Measurements from ENCODE around the gene CD58.
"Not testable (repeated sequence)": the region's sequence is repeated elsewhere in the genome, so short reads cannot be mapped to it uniquely, and the experiment has no call there.

CD58 gene

GRCh38 chr1:116567790-116568661 lies 2.8 kb downstream of the CD58 start:
- H3K4me1 Mint-ChIP-seq (ENCODE audit: low read depth) = peaks cover 30% of the 10 kb centered on the region
- peak overlapping the region; percentile 51 for H3K27ac Mint-ChIP-seq
- peaks cover 4% of the 10 kb centered on the region for H3K9me3 Mint-ChIP-seq (ENCODE audit: low read depth)
- no peaks in the 10 kb centered on the region for H3K27me3 Mint-ChIP-seq
- peaks cover 10% of the 10 kb centered on the region for H3K36me3 Mint-ChIP-seq
- peak overlapping the region; percentile 52 for H3K4me3 Mint-ChIP-seq

DNA sequence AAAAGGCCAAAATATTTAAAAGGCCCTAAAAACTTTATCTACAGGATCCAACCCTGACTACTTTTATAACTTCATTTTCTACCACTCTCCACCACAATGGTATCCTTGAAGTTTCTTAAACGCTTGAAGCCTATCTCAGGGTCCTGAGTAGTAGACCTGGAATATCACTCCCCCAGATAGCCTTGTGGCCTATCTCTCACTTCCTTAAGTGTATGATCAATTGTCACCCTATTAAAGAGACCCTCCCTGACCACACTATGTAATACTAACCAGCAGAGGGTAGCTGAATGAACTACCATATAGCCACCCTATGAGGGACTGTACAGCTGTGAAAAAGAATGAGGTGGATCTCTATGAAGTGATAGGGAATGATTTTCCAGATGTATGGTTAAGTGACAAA lies 5.6 kb downstream of the CD58 start:
- H3K9me3 Mint-ChIP-seq (ENCODE audit: low read depth) = peaks cover 10% of the 10 kb centered on the region
- H3K4me3 Mint-ChIP-seq = no peak overlapping the region
- peaks cover 17% of the 10 kb centered on the region for H3K36me3 Mint-ChIP-seq
- H3K4me1 Mint-ChIP-seq (ENCODE audit: low read depth) = peaks cover 35% of the 10 kb centered on the region
- no peak overlapping the region for H3K27ac Mint-ChIP-seq
- no peaks in the 10 kb centered on the region for H3K27me3 Mint-ChIP-seq

GRCh38 chr1:116564426-116564825 lies 6.4 kb downstream of the CD58 start:
- no peaks in the 10 kb centered on the region for H3K27me3 Mint-ChIP-seq
- H3K4me1 Mint-ChIP-seq (ENCODE audit: low read depth) = peaks cover 31% of the 10 kb centered on the region
- peaks cover 10% of the 10 kb centered on the region for H3K9me3 Mint-ChIP-seq (ENCODE audit: low read depth)
- peaks cover 17% of the 10 kb centered on the region for H3K36me3 Mint-ChIP-seq
- no peak overlapping the region for H3K4me3 Mint-ChIP-seq
- H3K27ac Mint-ChIP-seq = no peak overlapping the region

DNA sequence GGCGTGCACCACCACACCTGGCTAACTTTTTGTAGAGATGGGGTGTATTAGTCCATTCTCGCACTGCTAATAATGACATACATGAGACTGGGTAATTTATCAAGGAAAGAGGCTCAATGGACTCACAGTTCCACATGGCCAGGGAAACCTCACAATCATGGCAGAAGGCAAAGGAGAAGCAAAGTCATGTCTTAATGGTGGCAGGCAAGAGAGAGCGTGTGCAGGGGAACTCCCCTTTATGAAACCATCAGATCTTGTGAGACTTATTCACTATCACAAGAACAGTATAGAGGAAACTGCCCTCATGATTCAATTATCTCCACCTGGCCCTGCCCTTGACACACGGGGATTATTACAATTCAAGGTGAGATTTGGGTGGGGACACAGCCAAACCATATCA lies 8.4 kb downstream of the CD58 start:
- Mint-ChIP-seq H3K4me1 (ENCODE audit: low read depth) (peaks cover 26% of the 10 kb centered on the region), H3K36me3 (peaks cover 17% of the 10 kb centered on the region), H3K9me3 (ENCODE audit: low read depth) (peaks cover 10% of the 10 kb centered on the region)
- not testable (repeated sequence) for H3K27ac Mint-ChIP-seq, H3K27me3 Mint-ChIP-seq, H3K4me3 Mint-ChIP-seq

GRCh38 chr1:116561563-116561962 lies 9.3 kb downstream of the CD58 start:
- Mint-ChIP-seq H3K36me3 (peaks cover 17% of the 10 kb centered on the region), H3K27me3 (no peaks in the 10 kb centered on the region), H3K4me1 (ENCODE audit: low read depth) (peaks cover 32% of the 10 kb centered on the region), H3K4me3 (no peak overlapping the region), H3K27ac (no peak overlapping the region), H3K9me3 (ENCODE audit: low read depth) (peaks cover 10% of the 10 kb centered on the region)

GRCh38 chr1:116560704-116561490 lies 9.9 kb downstream of the CD58 start:
- Mint-ChIP-seq H3K27ac (no peak overlapping the region), H3K27me3 (no peaks in the 10 kb centered on the region), H3K4me3 (peak overlapping the region; percentile 15), H3K36me3 (peaks cover 17% of the 10 kb centered on the region), H3K4me1 (ENCODE audit: low read depth) (peaks cover 36% of the 10 kb centered on the region), H3K9me3 (ENCODE audit: low read depth) (peaks cover 10% of the 10 kb centered on the region)

DNA sequence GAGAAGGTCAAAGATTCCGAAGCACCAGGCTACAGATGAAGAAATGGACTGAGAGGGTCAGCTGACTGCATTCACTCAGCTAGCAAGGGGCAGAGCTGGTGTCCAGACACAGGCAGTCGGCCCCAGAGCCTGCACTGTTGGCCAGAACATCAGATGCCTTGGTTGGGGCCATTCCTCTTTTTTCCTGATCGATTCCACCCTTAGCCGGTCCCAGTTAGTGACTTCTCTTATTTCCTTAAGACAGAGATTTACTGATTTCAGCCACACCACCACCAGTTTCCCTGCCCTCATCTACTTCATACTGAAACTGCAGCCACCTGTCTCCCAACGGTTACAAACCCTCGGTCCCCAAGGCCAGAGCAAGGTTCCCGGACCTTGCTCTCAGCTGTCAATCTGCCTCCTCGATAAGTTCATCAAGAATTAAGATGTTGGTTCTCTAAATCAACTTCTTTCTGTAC lies 11.5 kb downstream of the CD58 start:
- peaks cover 9% of the 10 kb centered on the region for H3K9me3 Mint-ChIP-seq (ENCODE audit: low read depth)
- no peak overlapping the region for H3K27ac Mint-ChIP-seq
- peaks cover 15% of the 10 kb centered on the region for H3K36me3 Mint-ChIP-seq
- peaks cover 37% of the 10 kb centered on the region for H3K4me1 Mint-ChIP-seq (ENCODE audit: low read depth)
- H3K4me3 Mint-ChIP-seq = peak overlapping the region; percentile 11
- H3K27me3 Mint-ChIP-seq = no peaks in the 10 kb centered on the region

DNA sequence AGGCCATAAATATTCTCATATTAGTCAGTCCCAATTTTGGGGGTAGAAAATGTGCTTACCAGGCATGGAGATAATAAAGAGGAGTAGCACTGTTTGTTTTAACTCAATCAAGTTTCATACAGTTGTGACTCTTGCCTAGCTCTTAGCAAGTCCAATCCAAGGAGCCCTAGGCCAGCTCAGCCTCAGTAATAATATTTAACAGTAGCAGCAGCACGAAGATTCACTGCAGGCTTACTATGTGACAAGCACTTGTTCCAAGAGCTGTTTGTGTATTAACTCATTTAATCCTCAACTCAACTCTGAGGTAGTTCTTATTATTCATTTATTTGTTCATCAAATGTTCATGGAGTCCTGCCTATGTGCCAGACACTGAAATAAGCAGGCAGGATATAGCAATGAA lies 12.3 kb downstream of the CD58 start:
- Mint-ChIP-seq H3K36me3 (peaks cover 10% of the 10 kb centered on the region), H3K27me3 (no peaks in the 10 kb centered on the region), H3K27ac (peak overlapping the region; percentile 81), H3K9me3 (ENCODE audit: low read depth) (peaks cover 6% of the 10 kb centered on the region), H3K4me3 (no peak overlapping the region), H3K4me1 (ENCODE audit: low read depth) (peaks cover 38% of the 10 kb centered on the region)

- H3K4me3 Mint-ChIP-seq = peak overlapping the region; percentile 41
These were observed 12.7 kb downstream of the CD58 start for GRCh38 chr1:116558140-116558549.

GRCh38 chr1:116557323-116557878 lies 13.4 kb downstream of the CD58 start:
- H3K27ac Mint-ChIP-seq = peak overlapping the region; percentile 81
- H3K36me3 Mint-ChIP-seq = peaks cover 11% of the 10 kb centered on the region
- no peaks in the 10 kb centered on the region for H3K27me3 Mint-ChIP-seq
- peak overlapping the region; percentile 41 for H3K4me3 Mint-ChIP-seq
- H3K4me1 Mint-ChIP-seq (ENCODE audit: low read depth) = peaks cover 41% of the 10 kb centered on the region
- H3K9me3 Mint-ChIP-seq (ENCODE audit: low read depth) = peaks cover 1% of the 10 kb centered on the region

More at GRCh38 chr1:116558140-116558549, 12.7 kb downstream of the CD58 start:
- H3K27me3 Mint-ChIP-seq = no peaks in the 10 kb centered on the region
- peaks cover 6% of the 10 kb centered on the region for H3K9me3 Mint-ChIP-seq (ENCODE audit: low read depth)
- peaks cover 15% of the 10 kb centered on the region for H3K36me3 Mint-ChIP-seq
- peaks cover 43% of the 10 kb centered on the region for H3K4me1 Mint-ChIP-seq (ENCODE audit: low read depth)
- peak overlapping the region; percentile 81 for H3K27ac Mint-ChIP-seq

GRCh38 chr1:116556289-116557006 lies 14.4 kb downstream of the CD58 start:
- H3K4me3 Mint-ChIP-seq = peak overlapping the region; percentile 17
- H3K9me3 Mint-ChIP-seq (ENCODE audit: low read depth) = no peaks in the 10 kb centered on the region
- H3K27me3 Mint-ChIP-seq = no peaks in the 10 kb centered on the region
- peak overlapping the region; percentile 80 for H3K27ac Mint-ChIP-seq
- peaks cover 10% of the 10 kb centered on the region for H3K36me3 Mint-ChIP-seq
- peaks cover 43% of the 10 kb centered on the region for H3K4me1 Mint-ChIP-seq (ENCODE audit: low read depth)

GRCh38 chr1:116554924-116555323 lies 15.9 kb downstream of the CD58 start:
- H3K27ac Mint-ChIP-seq = no peak overlapping the region
- H3K9me3 Mint-ChIP-seq (ENCODE audit: low read depth) = no peaks in the 10 kb centered on the region
- peaks cover 36% of the 10 kb centered on the region for H3K4me1 Mint-ChIP-seq (ENCODE audit: low read depth)
- H3K36me3 Mint-ChIP-seq = peaks cover 13% of the 10 kb centered on the region
- H3K27me3 Mint-ChIP-seq = no peaks in the 10 kb centered on the region
- H3K4me3 Mint-ChIP-seq = no peak overlapping the region

DNA sequence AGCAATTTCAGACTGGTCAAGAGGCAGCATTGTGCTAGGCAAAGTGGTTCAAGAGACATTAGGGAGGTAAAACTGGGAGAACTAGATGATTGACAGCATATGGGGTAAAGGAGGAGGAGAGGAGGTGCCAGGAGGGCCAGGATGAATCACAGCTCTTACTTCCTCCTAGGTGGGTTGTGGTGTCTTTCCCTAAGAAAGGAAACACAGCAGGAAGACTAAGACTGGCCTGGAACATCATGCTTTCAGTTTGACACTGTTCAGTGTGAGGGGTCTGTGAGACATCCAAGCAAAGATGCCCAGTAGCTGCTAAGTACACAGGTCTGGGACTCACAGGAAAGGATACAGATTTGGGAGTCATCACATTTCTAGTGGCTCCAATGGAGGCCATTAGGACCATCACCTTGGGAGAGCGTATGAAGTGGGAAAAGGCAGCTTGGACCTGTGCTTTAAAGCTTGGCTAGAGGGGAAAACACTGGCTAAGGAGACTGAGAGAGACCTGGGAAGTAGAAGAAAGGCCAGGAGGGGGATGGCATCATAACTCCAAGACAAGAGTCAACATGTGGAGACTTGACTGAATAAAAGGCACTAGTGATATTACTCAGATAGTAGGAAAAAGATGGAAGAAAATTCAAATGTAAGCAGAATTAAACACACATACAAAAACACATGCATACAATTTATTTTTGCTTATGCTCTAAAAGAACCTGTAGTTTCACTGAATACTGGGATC lies 17.3 kb downstream of the CD58 start:
- no peaks in the 10 kb centered on the region for H3K27me3 Mint-ChIP-seq
- H3K27ac Mint-ChIP-seq = peak overlapping the region; percentile 22
- H3K4me1 Mint-ChIP-seq (ENCODE audit: low read depth) = peaks cover 32% of the 10 kb centered on the region
- peaks cover 13% of the 10 kb centered on the region for H3K36me3 Mint-ChIP-seq
- no peaks in the 10 kb centered on the region for H3K9me3 Mint-ChIP-seq (ENCODE audit: low read depth)
- no peak overlapping the region for H3K4me3 Mint-ChIP-seq

Measured in activated naive CD8-positive, alpha-beta T cell (primary cell).